Measurements from ENCODE around the gene TMEFF1. TPM values are rescaled to one million over a fixed set of nuclear protein-coding genes. Genes with fewer than 3 reads are reported as not detected.
A peak's percentile ranks its signal among the peaks of the same experiment; 100 is the strongest.

The TMEFF1 gene
- total and polyA plus RNA-seq, 2 of the 8 experiments (the other 6 are each of a cell fraction or from before 2014, with no cell fraction given), result 13.5 to 68.2 TPM

GRCh38 chr9:100515578-100516494 lies 42.9 kb downstream of the TMEFF1 start:
- Histone ChIP-seq H4K5ac (ENCODE audit: insufficient read length, low read depth, low read length) (no peak overlapping the region), H4K8ac (ENCODE audit: extremely low read depth, insufficient read depth, low read length) (no peak overlapping the region), H3K79me1 (ENCODE audit: low read depth, low read length) (no peaks in the 10 kb centered on the region), H3K56ac (replicated peaks; ENCODE audit: insufficient read length, low read depth, low read length) (no peak overlapping the region), H2BK120ac (replicated peaks; ENCODE audit: low read depth, low read length) (no peak overlapping the region), H3K4ac (replicated peaks; ENCODE audit: insufficient read length, low read depth, low read length) (no peak overlapping the region), H2BK5ac (ENCODE audit: low read depth, low read length) (no peak overlapping the region), H2BK15ac (ENCODE audit: low read length) (no peak overlapping the region), H2AFZ (ENCODE audit: low read length) (no peak overlapping the region), H3K27me3 (replicated peaks in 1 of 4; ENCODE audit: control insufficient read depth in 3 of 4, extremely low read depth in 1 of 4, insufficient read depth in 3 of 4, low read length in 3 of 4) (no peaks in the 10 kb centered on the region), H4K91ac (replicated peaks; ENCODE audit: insufficient read length, low read length) (no peak overlapping the region), H4K20me1 (replicated peaks in 1 of 2; ENCODE audit: control insufficient read depth in 1 of 2, insufficient read depth in 2 of 2, low read length in 2 of 2) (peaks cover 0 to 4% of the 10 kb centered on the region in 2 experiments), H3K14ac (ENCODE audit: insufficient read length) (no peak overlapping the region), H3K4me3 (ENCODE audit: extremely low read depth in 1 of 4, insufficient read depth in 2 of 4, low read depth in 3 of 4, low read length in 4 of 4) (no peak overlapping the region), H3K9ac (replicated peaks in 1 of 4; ENCODE audit: extremely low read depth in 1 of 4, low read depth in 3 of 4, low read length in 3 of 4) (no peak overlapping the region), H3K23me2 (ENCODE audit: low read depth, low read length) (no peaks in the 10 kb centered on the region), H3K4me1 (replicated peaks in 1 of 4; ENCODE audit: control insufficient read depth in 3 of 4, insufficient read depth in 4 of 4, low read length in 3 of 4) (no peaks in the 10 kb centered on the region), H3K79me2 (ENCODE audit: control insufficient read depth in 1 of 2, insufficient read depth in 2 of 2, low read length in 2 of 2) (peaks cover 0 to 17% of the 10 kb centered on the region in 2 experiments; a peak in 2 of 4 replicates), H3K27ac (ENCODE audit: low read depth, low read length) (no peak overlapping the region), H3K18ac (ENCODE audit: extremely low read depth, low read length) (no peak overlapping the region), H2AK5ac (ENCODE audit: low read depth, low read length) (no peak overlapping the region), H3K23ac (ENCODE audit: insufficient read length) (no peak overlapping the region), H2BK20ac (ENCODE audit: low read length) (no peak overlapping the region), H2BK12ac (ENCODE audit: low read depth, low read length) (no peak overlapping the region), H3K4me2 (ENCODE audit: insufficient read depth in 1 of 2, low read depth in 2 of 2, low read length in 2 of 2) (no peak overlapping the region), H3K36me3 (ENCODE audit: control insufficient read depth in 2 of 4, insufficient read depth in 4 of 4, low read length in 3 of 4) (peaks cover 2 to 59% (median 17%) of the 10 kb centered on the region in 4 experiments; a peak in 5 of 8 replicates), H3K9me3 (ENCODE audit: insufficient read depth in 2 of 2, low read depth in 1 of 2, low read length in 1 of 2) (no peaks in the 10 kb centered on the region)
- no peak for DNase-seq (ENCODE audit: low read depth in 1 of 2, low spot score in 2 of 2)
- TF ChIP-seq TBP (IDR thresholded peaks at IDR 0.05; ENCODE audit: low read depth, low read length) (no peak), CEBPB (IDR thresholded peaks at IDR 0.05; ENCODE audit: low read depth, low read length) (peak; percentile 66; the same call in 1 of the 2 replicates), EZH2 (IDR thresholded peaks at IDR 0.05; ENCODE audit: low read depth, low read length, severe bottlenecking) (no peak), HDAC2 (IDR thresholded peaks at IDR 0.05; ENCODE audit: borderline replicate concordance in 1 of 2, low read depth in 2 of 2, low read length in 2 of 2) (no peak), FOSL1 (IDR thresholded peaks at IDR 0.05; ENCODE audit: insufficient read depth, low read depth, low read length) (no peak)
- 94% methylated on average over 6 of the region's 6 CpGs; no CpG with 5 or more reads in 1 of the 2 experiments for WGBS, 2 experiments (ENCODE audit: extremely low coverage in 1 of 2, insufficient coverage in 1 of 2, insufficient read length in 1 of 2, insufficient replicate concordance in 2 of 2, low coverage in 1 of 2, low lambda C conversion rate in 2 of 2, missing lambda C conversion rate in 1 of 2)
- ChIA-PET POLR2A (ENCODE audit: partially characterized antibody) (no interaction called here), CTCF (ENCODE audit: partially characterized antibody) (interaction anchor here (1.3 kb wide), 1 partner anchor 10 kb away, joined by 6 read pairs; no protein-coding TSS in a partner anchor)
- FAIRE-seq, result no peak
